Adrenal gland (tissue), 5 donors: Measurements from ENCODE around the gene IGSF3.
"Not testable (repeated sequence)": the region's sequence is repeated elsewhere in the genome, so short reads cannot be mapped to it uniquely, and the experiment has no call there.

Experiments
- POLR2A ChIP-seq, 2 donors: fragments of 450-650 bp; IDR thresholded peaks; one replicate each; pipeline ENCODE4 v1.6.1; 2017; ENCODE audit warnings: antibody characterized with exemption in 2 of 2, mild to moderate bottlenecking in 2 of 2, moderate library complexity in 1 of 2
- TF ChIP-seq, protein P1 (sequence below), 6 experiments: fragments of 450-650 bp in 4 of 6; fragments of 200-600 bp in 2 of 6; sonication (generic) in 1 of 6; IDR thresholded peaks; 1 replicate in 5 of 6; 2 replicates in 1 of 6; pipeline versions ENCODE4 v1.5.1 to v1.8.0; 2016 to 2021; ENCODE audit warnings: antibody characterized with exemption in 6 of 6, mild to moderate bottlenecking in 2 of 6, moderate library complexity in 1 of 6
- donor health status: DM: no; HTN: no; CAD: no.

DNA sequence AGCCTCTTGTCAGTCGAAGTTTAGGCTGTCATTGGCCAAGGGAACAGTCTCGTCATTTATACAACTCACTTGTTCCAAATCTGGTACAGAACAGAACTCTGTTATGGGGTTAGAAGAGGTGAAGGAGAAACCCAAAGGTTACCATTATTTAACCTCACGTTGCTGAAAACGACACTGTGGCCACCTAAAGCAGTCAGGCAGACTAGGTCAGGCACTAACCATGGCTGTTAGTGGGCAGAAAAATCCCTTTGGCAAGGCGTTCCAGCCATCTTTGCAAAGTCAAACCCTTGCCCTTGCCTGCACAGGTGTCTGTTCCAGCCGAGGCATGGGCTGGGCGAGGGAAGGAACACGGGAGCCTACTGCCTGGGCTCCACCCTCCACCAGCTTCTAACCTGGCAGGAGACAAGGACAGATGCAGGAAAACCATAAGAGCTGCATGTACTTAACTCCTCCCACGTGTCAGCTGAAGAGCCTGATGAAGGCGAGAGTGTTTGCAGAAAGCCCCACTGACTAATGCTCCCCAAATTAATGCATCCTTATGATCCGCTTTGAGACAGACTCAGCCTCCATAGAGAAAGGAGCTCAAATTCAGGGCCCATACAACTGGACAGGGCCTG, 69.0 kb downstream of the IGSF3 start:
- TF ChIP-seq, protein P1, sequence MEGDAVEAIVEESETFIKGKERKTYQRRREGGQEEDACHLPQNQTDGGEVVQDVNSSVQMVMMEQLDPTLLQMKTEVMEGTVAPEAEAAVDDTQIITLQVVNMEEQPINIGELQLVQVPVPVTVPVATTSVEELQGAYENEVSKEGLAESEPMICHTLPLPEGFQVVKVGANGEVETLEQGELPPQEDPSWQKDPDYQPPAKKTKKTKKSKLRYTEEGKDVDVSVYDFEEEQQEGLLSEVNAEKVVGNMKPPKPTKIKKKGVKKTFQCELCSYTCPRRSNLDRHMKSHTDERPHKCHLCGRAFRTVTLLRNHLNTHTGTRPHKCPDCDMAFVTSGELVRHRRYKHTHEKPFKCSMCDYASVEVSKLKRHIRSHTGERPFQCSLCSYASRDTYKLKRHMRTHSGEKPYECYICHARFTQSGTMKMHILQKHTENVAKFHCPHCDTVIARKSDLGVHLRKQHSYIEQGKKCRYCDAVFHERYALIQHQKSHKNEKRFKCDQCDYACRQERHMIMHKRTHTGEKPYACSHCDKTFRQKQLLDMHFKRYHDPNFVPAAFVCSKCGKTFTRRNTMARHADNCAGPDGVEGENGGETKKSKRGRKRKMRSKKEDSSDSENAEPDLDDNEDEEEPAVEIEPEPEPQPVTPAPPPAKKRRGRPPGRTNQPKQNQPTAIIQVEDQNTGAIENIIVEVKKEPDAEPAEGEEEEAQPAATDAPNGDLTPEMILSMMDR (IDR thresholded peaks at IDR 0.05), result not testable (repeated sequence)
- not testable (repeated sequence) for TF ChIP-seq POLR2A (IDR thresholded peaks at IDR 0.05)
